Spleen (tissue), 11 donors: ENCODE data around the gene NAGS. TPM values are rescaled to one million over a fixed set of nuclear protein-coding genes. Genes with fewer than 3 reads are reported as not detected.

ENCODE experiments used
- polyA plus RNA-seq, 3 donors: library from polyadenylated mRNA; stranded (reverse); fragments of 200-250 nt; gene quantifications; one replicate each; pipeline ENCODE4 v1.2.1, GENCODE V29; 2013
- small RNA-seq, 4 donors: library from RNA; depleted of rRNA; stranded (forward); fragments of <200 nt; gene quantifications; one replicate each; pipeline ENCODE3, GENCODE V24; 2016
- total RNA-seq, 7 donors: library from RNA; depleted of rRNA in 3 of 7; stranded (reverse); fragments of >200 nt in 3 of 7; fragmentation: NEBNext Ultra II Directional in 4 of 7; extraction: Animal tissue kit (Norgen Biotek cat#: 25700) in 4 of 7; gene quantifications; one replicate each; pipeline versions ENCODE4 v1.1.0 to v1.2.1, GENCODE V29; 2016 to 2021
- donor health status: healthy with polysubstance abuse.
- donor health status: DM: no; HTN: no; CAD: no; lungs with moderate emphysema.
- donor health status: DM: no; HTN: no; CAD: no.
- donor health status: Bipolar disorder and iron deficiency.
- donor health status: healthy.
- donor health status: DM: no; HTN: no; CAD: no.
- donor health status: DM: yes; HTN: yes; CAD: no.

The NAGS gene
- total and polyA plus RNA-seq, 10 donors: 0.39 to 1.8 (median 0.91) TPM

Small RNA genes lying within 50 kb of the gene (small RNA-seq; reads per million reads assigned to genes)
- 0 reads per million in 4 donors for gene RF00012

Other genes with a start within 250 kb of the NAGS start
- not detected for gene SOST, start 245.8 kb upstream of the NAGS start, total RNA-seq
- gene SOST, start 245.8 kb upstream of the NAGS start, polyA plus RNA-seq: under 1 TPM in 1 of 3 donors, not detected in 2; 0.04 TPM
- gene DUSP3, start 225.6 kb upstream of the NAGS start, total RNA-seq: 10 to 100 TPM; 55.0 to 96.2 (median 87.5) TPM
- 10 to 100 TPM; 25.7 to 45.7 (median 32.1) TPM for gene DUSP3, start 225.6 kb upstream of the NAGS start, polyA plus RNA-seq
- under 1 TPM in 4 of 7 donors, not detected in 3; 0.17 to 0.32 (median 0.20) TPM for gene CFAP97D1, start 224.2 kb upstream of the NAGS start, total RNA-seq
- gene CFAP97D1, start 224.2 kb upstream of the NAGS start, polyA plus RNA-seq: under 1 TPM in 1 of 3 donors, not detected in 2; 0.06 TPM
- 10 to 100 TPM in 2 of 7 donors, 1 to 10 TPM in 5; 3.3 to 23.9 (median 9.7) TPM for gene MPP3, start 171.5 kb upstream of the NAGS start, total RNA-seq
- 1 to 10 TPM; 1.9 to 7.1 (median 5.7) TPM for gene MPP3, start 171.5 kb upstream of the NAGS start, polyA plus RNA-seq
- 1 to 10 TPM in 6 of 7 donors, under 1 TPM in 1; 0.77 to 5.3 (median 3.6) TPM for gene CD300LG, start 157.4 kb upstream of the NAGS start, total RNA-seq
- gene CD300LG, start 157.4 kb upstream of the NAGS start, polyA plus RNA-seq: 1 to 10 TPM in 1 of 3 donors, under 1 TPM in 2; 0.33 to 1.7 (median 0.73) TPM
- 1 to 10 TPM in 5 of 7 donors, under 1 TPM in 2; 0.77 to 2.4 (median 1.2) TPM for gene MPP2, start 97.1 kb upstream of the NAGS start, total RNA-seq
- under 1 TPM; 0.13 to 0.51 (median 0.15) TPM for gene MPP2, start 97.1 kb upstream of the NAGS start, polyA plus RNA-seq
- gene PPY, start 62.1 kb upstream of the NAGS start, total RNA-seq: not detected
- gene PPY, start 62.1 kb upstream of the NAGS start, polyA plus RNA-seq: not detected
- gene PYY, start 50.7 kb upstream of the NAGS start, total RNA-seq: not detected
- gene PYY, start 50.7 kb upstream of the NAGS start, polyA plus RNA-seq: not detected
- gene TMEM101, start 10.3 kb downstream of the NAGS start, total RNA-seq: 10 to 100 TPM; 15.9 to 30.6 (median 20.3) TPM
- 10 to 100 TPM; 16.5 to 23.1 (median 22.3) TPM for gene TMEM101, start 10.3 kb downstream of the NAGS start, polyA plus RNA-seq
- gene LSM12, start 62.0 kb downstream of the NAGS start, total RNA-seq: 10 to 100 TPM; 21.6 to 43.1 (median 39.4) TPM
- 10 to 100 TPM; 18.9 to 30.4 (median 22.4) TPM for gene LSM12, start 62.0 kb downstream of the NAGS start, polyA plus RNA-seq
- gene G6PC3, start 66.1 kb downstream of the NAGS start, total RNA-seq: 10 to 100 TPM; 24.9 to 49.2 (median 39.2) TPM
- gene G6PC3, start 66.1 kb downstream of the NAGS start, polyA plus RNA-seq: 10 to 100 TPM; 28.9 to 36.8 (median 35.9) TPM
- gene HDAC5, start 119.0 kb downstream of the NAGS start, total RNA-seq: 10 to 100 TPM; 42.3 to 72.9 (median 59.4) TPM
- gene HDAC5, start 119.0 kb downstream of the NAGS start, polyA plus RNA-seq: 10 to 100 TPM; 18.5 to 39.9 (median 22.4) TPM
- gene HROB, start 137.3 kb downstream of the NAGS start, total RNA-seq: 1 to 10 TPM; 1.3 to 4.1 (median 1.8) TPM
- gene HROB, start 137.3 kb downstream of the NAGS start, polyA plus RNA-seq: 1 to 10 TPM in 2 of 3 donors, under 1 TPM in 1; 0.83 to 1.0 (median 1.0) TPM
- under 1 TPM in 1 of 7 donors, not detected in 6; 0.57 TPM for gene ASB16, start 166.1 kb downstream of the NAGS start, total RNA-seq
- gene ASB16, start 166.1 kb downstream of the NAGS start, polyA plus RNA-seq: under 1 TPM in 2 of 3 donors, not detected in 1; 0.09 to 0.16 TPM
- 10 to 100 TPM; 41.9 to 59.0 (median 43.8) TPM for gene TMUB2, start 182.3 kb downstream of the NAGS start, total RNA-seq
- gene TMUB2, start 182.3 kb downstream of the NAGS start, polyA plus RNA-seq: 10 to 100 TPM; 26.8 to 49.4 (median 43.1) TPM
- gene ATXN7L3, start 195.3 kb downstream of the NAGS start, total RNA-seq: 10 to 100 TPM; 51.3 to 96.2 (median 68.4) TPM
- 10 to 100 TPM; 25.2 to 55.5 (median 27.2) TPM for gene ATXN7L3, start 195.3 kb downstream of the NAGS start, polyA plus RNA-seq
- gene UBTF, start 215.1 kb downstream of the NAGS start, total RNA-seq: 100 to 1,000 TPM in 3 of 7 donors, 10 to 100 TPM in 4; 77.0 to 113 (median 94.8) TPM
- 10 to 100 TPM; 43.2 to 67.0 (median 43.9) TPM for gene UBTF, start 215.1 kb downstream of the NAGS start, polyA plus RNA-seq